ENCODE data around the gene TWSG1.
"Not testable (repeated sequence)": the region's sequence is repeated elsewhere in the genome, so short reads cannot be mapped to it uniquely, and the experiment has no call there.

The TWSG1 gene

DNA sequence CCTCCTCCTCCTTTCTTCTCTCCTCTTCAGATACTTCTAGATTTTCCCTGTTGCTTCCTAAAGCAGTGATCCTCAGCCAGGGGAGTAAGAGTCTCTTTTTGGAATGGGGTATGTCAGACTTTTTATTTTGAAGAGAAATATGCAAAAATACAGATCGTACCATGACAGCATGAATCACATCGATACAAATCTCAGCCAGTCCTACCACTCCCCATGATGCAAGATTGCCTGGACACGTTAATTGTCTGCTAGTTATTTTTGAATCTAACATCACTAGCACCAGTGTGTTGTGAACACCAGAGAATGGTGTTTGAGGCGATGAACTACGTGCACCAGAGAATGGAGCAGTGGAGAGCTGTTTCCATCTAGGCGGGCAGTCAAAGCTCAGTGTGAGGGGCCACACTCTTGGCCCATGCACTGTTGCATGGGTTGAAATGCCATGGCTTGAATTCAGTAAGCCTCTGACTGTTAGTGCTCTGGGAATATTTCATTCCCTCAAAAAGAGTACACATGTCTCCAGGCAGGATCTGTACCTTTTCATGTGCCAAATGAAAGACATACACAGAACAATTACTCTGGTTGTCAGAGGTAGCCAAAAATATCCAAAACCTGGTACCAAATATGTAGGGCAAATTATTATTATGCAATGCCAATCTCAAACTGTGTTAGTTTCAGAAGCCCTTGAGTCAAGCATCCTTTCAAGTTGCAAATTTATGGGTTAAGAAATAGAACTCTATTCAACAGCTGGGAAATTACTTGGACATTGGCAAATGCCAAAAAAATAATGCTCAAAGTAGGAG, 94.5 kb downstream of the TWSG1 start:
- no peak for DNase-seq

DNA sequence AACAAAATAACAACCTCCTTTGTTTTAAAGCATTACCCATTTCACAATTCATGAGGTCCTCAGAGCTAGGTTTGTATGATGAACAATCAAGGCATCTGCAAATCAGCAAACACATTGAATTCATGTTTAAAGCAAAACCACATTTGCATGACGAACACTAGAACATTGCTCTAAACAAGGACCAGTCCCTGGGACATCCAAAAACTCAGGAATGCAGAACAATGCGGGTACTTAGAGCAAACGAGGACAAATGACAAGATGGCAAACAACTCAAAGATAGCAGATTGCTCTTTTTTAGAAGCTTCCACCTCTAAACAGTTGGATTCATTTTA, 95.1 kb downstream of the TWSG1 start:
- no peak for DNase-seq

DNA sequence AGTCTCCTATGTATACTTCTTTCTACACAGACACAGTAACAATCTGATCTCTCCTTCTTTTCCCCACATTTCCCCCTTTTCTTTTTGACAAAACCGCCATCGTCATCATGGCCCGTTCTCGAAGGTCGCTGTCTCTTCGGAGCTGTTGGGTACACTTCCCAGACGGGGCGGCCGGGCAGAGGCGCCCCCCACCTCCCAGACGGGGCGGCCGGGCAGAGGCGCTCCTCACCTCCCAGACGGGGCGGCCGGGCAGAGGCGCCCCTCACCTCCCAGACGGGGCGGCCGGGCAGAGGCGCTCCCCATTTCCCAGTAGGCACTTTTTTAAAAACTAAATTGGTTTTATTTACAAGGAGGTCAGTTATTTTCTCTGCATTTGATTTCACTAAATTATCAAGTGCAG, 95.7 kb downstream of the TWSG1 start:
- DNase-seq = not testable (repeated sequence)

DNA sequence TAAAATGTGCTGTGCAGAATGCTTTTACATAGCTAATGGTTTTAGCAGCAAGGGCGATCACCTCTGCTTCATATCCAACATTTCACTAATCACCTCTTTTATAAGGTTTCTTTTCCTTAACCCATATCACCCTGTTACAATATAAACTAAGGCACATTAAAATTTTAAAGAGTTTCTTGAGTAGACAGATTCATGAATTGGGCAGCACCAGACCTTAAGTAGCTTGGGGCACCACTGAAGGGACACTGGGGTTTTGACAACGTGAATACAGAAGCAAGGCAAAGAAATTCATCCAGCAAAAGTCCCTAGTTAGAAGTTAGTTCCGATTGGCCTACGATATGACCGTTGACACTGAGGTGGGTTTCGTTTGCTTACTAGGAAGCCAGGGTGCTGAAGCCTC, 96.7 kb downstream of the TWSG1 start:
- no peak for DNase-seq

DNA sequence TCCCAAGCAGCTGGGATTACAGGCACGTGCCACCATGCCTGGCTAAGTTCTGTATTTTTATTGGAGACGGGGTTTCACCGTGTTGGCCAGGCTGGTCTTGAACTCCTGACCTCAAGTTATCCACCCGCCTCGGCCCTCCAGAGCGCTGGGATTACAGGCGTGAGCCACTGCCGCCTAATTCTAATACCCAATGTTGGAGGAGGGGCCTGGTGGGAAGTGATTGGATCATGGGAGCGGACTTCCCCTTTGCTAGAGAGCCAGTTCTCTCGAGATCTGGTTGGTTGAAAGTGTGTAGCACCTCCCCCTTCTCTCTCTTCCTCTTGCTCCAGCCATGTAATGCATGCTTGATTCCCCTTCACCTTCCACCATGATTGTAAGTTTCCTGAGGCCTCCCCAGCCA, 98.5 kb downstream of the TWSG1 start:
- not testable (repeated sequence) for DNase-seq

DNA sequence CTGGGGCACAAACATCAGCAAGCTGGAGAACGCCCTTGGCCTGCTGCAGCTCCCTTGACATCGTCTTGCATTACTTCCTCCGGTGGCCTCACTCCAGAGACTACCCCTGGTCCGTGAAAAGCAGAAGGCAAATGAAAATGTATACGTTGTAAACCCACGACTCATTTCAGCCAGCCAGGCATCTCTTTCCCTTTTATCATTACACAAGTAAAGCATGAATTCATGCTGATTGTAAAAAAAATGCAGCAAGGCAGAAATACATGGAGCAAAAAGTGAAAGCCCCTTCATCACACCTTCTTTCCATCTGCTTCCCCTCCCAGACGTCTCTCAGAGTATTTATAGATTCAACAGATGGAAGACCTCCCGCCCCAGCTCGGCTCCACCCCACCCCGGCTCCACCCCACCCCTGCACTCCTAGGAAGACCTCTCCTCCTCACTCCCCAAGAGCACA, 99.1 kb downstream of the TWSG1 start:
- peak; percentile 67 for DNase-seq

DNA sequence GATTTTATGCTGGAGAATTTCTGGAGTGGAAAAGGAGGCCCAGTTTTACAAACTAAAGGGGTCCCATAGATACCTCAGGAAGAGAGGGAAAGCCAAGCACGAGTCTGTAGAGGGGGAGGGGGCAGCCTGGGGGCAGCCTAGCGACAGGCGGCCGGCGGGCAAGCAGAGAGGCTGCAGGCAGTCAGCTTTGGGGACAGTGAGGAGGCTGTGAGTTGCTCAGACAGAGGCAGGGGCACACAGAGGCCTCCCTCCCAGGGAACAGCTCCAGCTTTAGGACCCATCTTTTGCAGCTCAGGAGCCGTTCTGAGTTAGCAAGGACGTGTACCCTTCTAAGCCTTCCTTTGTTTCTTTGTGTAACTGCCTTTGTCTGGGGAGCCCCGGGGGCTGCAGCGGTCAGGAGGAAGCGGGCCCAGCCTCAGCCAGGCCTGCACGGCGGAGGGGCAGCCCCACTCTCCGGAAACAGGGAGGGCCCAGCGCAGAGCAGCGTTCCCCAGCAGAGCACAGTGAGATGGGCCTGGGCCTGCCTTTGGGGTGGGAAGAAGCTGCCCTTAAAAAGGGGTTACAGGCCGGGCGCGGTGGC, 99.6 kb downstream of the TWSG1 start:
- peak; percentile 56 for DNase-seq

DNA sequence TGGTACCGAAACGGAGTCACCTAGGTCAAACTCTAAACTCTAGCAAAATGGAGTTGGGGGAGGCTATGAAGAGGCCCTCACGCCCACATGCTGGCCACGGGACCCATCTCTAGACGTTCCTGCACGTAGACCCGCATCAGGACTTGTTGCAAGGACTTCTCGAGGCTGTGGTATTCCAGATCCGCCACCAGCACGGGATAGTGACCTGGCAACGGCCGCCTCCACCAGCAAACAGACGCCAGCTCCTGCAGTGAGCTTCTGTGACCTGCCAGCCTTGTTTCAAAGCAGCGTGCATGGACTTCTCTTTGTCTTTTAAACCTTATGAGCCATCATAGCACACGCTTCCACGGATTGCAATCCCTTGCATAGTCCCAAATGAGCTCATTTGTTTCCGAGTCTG, 100.5 kb downstream of the TWSG1 start:
- DNase-seq = no peak

DNA sequence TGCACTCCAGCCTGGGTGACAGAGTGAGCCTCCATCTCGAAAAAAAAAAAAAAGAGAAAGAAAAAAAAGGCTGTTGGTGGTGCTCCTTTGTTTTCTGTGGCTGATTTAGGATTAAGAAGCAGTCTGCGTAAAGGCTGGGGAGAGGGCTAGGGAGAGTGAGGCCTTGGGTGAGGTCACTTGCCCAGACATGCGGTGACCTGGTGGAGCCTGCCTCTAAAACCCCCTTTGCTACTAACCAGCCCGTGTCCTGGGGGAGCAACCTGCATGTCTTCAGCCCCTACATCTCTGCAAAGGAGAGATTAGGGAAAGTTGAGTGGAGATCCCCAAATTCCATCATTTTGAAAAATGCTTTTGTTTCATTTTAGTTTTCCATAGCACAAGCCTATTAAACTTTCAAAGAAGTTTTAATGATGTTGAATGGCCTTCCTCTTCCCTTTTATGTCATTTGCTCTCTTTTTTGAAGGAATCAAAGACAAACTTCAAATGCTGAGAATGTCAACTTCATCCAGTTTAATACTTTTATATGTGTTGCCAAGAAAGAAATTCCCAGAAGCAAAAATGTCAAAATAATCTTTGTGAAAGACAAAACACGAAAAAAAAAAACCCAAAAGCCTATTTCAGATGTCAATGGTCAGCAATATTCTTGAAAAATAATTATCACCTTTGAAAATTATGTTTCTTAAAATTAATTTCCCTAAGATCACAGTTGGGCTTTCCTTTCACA, 101.8 kb downstream of the TWSG1 start:
- DNase-seq = no peak

DNA sequence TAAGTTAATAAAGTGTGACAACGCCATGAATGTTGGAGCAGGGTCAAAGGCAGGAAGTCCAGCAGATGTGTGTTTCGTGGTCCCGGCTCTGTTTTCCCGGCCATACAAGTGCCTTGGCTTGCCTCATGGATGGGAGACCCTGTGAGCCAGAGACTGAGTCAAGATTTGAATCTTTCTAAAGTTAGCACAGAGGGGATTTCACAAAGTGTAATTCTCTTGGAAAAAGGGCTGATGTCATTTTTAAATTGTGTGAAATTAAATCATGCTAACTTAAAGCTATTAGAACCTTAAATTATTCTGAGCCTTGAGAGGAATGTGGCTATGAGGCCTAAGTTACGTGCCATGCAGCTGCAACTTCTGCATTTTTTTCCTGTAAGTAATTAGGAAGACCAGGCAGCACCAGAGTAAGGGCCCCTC, 102.5 kb downstream of the TWSG1 start:
- no peak for DNase-seq

DNA sequence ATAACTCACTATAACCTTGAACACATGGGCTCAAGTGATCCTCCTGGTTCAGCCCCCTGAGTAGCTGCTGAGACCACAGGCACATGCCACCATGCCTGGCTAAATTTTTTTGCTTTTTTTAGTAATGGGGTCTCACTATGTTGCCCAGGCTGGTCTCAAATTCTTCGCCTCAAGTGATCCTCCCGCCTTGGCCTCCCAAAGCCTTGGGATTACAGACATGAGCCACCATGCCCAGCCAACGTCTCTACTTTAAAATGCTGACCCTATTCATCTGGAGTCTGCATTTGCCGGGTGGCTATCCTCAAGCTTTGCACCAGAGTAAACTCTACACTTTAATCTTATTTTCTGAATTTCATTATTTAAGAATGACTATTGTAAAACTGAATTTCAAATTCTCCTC, 103.1 kb downstream of the TWSG1 start:
- no peak for DNase-seq

DNA sequence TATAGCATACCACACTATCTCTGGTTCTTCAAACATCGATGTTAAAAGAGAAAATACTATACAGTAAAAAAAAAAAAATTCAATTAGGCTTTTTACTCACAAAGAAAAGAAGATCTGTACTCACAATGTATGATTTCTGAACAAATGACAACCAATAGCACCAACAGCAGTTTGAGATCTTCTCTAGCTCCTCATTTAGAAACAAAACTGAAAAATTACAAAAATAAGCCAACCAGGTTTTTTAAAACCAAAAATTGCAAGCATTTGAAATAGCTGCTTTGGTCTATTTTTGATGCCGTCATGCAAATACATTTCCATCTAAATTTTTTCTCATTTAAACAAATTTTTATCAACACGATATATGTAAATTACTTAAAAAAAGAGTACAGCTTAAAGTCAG, 106.5 kb downstream of the TWSG1 start:
- no peak for DNase-seq

DNA sequence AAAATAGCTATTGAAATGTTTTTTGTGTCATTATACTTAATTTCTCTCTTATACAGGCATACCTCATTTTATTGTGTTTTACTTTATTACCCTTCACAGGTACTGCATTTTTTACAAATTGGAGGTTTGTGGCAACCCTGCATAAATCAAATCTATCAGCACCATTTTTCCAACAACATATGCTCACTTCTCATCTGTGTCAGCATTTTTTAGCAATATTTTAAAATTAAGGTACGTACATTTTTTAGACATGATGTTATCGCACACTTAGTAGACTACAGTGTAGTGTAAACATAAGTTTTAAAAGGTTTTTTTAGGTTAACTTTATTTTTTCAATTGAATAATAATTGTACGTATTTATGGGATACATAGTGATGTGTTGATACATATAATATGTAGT, 110.0 kb downstream of the TWSG1 start:
- no peak for DNase-seq

DNA sequence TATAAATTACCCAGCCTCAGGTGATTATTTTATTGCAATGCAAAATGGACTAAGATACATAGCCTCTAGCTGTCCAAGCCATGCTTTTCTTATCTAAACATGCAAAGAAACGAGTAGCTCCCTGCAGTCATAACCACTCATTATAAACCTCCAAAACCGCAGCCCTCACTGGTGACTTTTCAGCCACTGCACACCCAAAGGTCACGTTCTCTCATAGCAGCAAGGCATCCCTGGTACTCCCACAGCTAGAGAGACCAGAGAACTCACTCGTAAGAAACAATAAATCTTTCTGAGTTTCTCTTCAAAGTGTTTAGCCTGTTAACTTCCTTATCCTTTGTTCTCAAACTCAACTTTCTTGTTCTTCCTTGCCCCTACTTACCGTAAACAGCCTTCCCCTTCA, 112.3 kb downstream of the TWSG1 start:
- DNase-seq = no peak

DNA sequence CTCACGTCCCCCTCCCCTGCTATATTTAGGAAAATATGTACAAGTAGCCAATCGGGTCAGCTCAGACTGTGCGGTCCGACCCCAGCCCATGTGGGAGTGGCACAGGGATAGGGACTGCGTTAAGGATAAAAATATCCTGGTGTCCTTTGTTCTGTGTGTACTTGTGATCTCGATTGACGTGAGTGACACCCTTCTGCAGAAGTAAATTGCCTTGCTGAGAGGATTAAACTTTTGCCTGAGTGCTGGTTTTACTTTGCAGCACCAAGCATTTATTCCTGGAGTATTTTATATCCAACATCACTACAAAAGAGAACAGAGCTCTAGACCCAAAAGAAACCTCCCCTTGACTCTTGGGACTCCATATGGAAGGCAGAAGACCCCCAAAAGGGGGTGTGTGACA, 112.8 kb downstream of the TWSG1 start:
- no peak for DNase-seq

DNA sequence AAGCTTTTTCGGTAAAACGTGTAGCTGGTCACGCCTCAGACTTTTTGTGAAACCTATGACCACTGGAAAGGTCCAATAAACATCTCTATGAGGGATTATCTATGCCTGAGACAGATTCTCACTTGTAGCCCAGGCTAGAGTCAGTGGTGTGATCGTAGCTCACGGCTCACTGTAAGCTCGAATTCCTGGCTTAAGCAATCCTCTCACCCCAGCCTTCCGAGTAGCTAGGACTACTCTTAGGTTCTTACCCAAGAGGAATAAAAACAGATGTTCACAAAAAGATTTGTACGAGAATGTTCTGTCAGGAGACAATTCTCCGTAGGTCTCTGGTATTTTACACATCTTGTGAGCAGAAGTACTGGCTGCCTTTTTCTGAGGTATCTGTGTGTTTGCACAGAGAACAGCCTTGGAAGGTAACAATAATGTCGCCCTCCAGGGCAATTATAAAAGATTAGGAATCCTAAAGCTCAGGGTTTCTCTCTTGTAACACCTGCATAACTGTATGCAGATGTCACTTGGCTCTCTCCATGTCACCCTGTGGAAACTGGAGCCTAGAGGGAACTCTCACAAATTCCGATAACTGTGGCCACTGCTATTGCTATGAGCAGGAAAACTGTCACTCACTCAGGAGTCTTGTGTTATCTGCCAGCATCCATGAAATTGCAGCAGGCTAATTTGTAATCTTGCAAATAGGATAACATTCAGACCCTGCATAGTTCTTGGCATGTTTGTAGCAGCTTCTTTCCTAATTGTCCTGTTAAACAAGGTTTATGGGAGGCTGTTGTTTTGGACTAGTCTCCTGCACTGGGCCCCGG, 115.2 kb downstream of the TWSG1 start:
- DNase-seq = peak; percentile 62

DNA sequence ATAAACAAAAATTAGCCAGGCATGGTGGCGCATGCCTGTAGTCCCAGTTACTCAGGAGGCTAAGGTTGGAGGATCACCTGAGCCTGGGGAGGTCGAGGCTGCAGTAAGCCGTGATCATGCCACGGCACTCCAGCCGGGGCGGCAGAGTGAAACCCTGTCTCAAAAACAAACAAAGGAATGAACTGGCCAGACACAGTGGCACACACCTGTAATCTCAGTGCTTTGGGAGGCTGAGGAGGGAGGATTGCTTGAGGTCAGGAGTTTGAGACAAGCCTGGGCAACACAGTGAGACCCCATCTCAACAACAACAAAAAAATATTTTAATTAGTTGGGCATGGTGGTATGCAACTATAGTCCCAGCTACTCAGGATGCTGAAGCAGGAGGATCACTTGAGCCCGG, 116.3 kb downstream of the TWSG1 start:
- DNase-seq = not testable (repeated sequence)

All from NCI-H69 (cell line).